ENCODE data around the gene WDR5.

WDR5 gene

DNA sequence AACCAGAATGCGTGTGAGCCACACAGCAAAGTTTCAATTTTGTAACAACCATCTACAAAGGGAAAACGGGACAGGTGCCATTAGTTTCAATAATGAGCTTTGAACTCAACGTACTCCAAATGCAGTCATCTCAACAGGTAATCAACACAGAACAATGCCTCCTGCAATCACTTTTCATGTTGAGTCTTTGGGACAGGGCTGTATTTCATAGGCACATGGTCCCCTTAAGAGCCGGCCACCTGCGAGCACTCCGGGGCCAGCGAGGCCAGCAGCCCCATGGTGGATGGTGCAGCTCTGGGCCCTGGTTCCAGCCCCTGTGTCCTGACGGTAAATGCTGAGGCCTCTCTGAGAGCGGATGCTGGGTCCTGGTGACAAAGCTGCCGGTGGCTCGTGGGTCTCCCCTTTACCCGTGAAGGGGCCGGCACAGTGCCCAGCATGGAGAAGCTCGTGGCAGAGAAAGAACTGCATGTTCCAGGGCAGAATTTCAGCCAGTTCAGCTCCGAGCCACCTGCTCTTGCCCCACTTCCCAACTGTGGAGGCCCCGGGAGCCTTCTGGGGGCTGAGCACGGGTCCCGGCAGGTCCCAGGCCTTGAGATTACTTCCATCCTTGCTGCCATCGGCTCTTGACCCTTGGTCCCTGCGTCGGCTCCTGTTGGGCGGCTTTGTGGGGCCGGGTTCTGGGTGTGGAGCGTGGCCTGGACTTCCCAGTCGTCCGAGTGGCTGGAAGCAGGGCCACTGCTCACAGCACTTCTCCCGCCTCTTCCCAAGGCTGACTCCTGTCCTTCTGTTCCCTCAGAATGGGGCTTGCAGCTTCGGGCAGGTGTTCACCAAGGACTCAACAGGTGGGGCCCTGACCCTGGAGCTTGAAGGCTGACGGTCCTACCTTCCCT is 54.6 kb downstream of the WDR5 start:
- DNase-seq, result no peak

DNA sequence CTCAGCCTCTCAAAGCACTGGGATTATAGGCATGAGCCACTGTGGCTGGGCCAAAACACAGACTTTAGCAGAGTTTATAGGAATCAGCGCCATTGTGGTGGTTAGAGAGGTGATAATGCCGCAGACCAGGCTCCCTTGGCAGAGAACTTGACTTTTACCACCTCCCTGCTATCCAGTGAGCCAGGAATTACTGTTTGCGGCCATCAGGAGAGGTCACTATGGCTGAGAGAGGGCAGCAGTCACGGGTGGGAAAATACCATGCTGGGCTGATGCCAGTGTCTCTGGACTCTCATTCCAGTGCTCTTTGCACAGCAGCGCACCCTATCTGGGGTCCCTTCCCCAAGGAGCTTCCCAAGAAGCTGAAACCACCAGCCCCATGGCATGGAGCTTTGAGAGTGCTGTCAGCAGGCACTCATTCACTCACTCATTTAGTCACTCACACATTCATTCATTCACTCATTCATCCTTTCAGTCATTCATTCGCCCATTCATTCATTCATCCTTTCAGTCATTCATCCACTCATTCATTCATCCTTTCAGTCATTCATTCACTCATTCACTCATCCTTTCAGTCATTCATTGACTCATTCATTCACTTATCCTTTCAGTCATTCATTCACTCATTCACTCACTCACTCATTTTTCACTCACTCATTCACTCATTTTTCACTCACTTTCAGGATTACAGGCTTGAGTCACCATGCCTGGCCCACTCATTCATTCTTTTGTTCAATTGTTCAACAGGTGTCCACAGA is 55.8 kb downstream of the WDR5 start:
- DNase-seq, result no peak

- DNase-seq, result no peak
Measured at GRCh38 chr9:134192311-134192950, 56.5 kb downstream of the WDR5 start.

DNA sequence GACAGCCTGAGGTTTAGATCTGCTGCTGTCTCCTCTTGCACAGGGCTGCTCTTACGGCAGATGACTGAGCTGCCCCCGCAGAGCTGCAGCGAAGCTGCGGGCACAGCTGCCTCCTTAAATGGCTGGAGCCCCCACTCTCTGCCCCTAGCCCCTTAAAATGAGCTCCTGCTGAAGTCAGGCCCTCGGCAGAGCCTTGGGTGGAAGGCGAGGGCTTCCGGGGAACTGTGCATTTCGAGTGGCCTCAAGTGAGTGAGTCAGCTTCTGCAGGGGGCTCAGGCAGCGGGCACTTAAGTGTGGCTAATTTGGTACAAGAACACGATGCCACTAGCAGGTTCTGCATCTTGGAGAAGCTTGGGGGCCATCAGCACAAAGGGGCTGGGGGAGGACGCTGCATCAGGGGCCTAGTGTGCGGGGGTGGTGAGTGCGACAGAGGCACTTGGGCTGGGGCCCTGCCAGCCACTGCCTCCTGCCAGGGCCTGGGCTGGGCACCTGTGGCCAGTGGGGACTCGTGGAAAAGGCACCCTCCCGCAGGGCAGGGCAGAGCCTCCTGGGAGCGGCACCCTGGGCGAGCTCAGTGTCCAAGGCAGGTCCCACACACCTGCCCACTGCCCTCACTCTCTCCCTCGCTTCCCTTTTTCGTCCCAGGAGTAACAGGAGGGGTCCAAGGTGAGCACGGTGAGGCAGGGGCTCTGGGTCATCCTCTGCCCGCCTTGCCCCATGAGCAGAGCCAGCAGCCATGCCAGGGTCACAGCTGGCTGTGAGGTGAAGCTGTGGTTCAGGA is 57.3 kb downstream of the WDR5 start:
- DNase-seq, result no peak

DNA sequence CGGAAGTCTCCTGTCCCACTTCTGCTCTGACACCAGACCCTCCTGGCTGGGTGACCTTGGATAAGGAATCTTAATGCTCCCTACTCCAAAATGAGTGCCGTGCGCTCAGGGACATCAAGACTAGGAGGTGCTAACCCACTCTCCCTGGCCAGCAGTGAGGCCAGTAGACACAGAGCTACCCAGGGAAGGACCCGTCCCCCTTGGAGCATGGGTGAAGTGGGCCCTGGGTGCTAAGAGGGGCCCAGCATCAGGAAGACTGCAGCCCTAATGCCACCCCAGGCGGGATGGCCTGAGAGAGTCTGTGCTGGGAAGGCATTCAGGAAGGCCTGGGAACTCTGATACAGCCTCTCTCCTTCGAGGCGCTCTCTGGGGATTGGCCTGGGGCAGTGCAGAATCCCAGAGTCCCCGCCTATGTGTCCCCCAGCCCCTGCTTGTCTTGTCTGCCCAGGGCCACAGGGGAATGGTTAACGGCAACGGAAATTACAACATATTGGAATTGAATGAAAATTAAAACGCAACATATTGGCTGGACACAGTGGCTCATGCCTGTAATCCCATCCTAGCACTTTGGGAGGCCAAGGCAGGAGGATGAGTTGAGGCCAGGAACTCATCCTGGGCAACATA is 58.1 kb downstream of the WDR5 start:
- DNase-seq, result no peak

DNA sequence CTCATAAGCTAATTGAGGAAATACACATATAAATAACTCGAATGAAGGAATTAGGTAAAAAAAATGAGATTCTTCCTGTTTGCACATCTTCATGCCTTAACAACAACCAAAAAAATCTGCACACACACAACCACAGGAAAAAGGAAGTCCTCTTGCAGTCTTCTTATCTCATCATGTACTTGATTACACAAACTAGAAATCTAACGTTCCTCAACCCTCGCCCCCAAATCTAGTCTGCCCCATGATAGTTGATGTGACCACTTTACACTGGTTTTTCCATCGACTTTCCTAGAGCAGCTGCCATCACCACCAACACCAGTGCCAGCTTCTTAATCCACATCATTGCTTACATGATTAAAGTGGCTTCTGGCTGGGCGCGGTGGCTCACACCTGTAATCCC is 59.7 kb downstream of the WDR5 start:
- DNase-seq, result no peak

- no peak for DNase-seq
Measured at GRCh38 chr9:134196911-134197310, 61.0 kb downstream of the WDR5 start.

GRCh38 chr9:134198791-134199190 is 62.9 kb downstream of the WDR5 start:
- no peak for DNase-seq

- no peak for DNase-seq
Measured at GRCh38 chr9:134200730-134201129, 64.8 kb downstream of the WDR5 start.

- no peak for DNase-seq
Measured at GRCh38 chr9:134203224-134203623, 67.3 kb downstream of the WDR5 start.

- no peak for DNase-seq
Measured at GRCh38 chr9:134204041-134204440, 68.2 kb downstream of the WDR5 start.

GRCh38 chr9:134204991-134205578 is 69.2 kb downstream of the WDR5 start:
- DNase-seq, result no peak

- DNase-seq, result no peak
Measured at GRCh38 chr9:134205672-134206310, 69.9 kb downstream of the WDR5 start.

DNA sequence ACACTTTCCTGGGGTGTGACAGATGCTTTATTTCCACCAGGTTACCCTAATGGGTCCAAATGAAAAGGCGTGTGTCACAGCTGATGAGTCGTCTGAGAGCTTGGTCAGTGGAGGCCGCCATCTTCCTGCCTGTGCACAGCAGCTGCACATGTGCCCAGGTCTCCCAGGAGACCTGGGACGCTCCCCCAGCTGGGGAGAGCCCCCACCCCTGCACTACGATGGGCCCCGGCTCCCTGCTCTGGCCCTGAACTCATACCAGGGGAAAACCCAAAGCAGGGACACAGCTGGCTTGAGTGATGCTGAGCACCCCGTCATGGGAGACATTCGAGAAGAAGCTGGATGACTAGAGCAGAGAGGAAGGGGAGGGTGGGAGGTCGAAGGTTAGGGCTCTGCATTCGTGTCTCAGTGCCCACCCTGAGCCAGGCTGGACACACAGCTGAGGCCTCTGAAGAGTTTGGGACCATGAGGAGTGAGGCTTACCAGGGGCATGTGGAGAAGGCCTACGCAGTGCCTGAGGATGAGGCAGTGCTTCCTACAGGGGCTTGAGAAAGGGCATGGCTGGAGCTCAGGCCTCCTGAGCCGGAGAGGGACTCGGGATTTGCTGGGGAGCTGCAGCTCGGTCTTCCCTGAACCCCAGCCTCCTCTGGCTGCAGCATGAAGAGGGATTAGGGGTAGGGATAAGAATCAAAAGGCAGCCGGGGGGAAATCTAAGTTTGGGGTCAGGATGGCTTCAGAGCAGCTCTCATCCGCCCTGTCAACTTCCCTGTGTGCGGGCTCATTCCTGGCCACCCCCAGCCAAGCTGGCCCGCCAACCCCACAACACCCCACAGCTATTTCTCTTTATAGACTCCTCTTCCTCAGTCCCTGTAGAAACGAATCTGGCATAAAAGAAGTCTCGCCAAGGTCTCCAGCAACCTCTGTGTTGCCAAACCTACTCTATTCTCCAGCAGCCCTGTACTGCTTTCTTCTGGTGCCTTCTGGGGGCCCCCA is 70.7 kb downstream of the WDR5 start:
- DNase-seq, result no peak

DNA sequence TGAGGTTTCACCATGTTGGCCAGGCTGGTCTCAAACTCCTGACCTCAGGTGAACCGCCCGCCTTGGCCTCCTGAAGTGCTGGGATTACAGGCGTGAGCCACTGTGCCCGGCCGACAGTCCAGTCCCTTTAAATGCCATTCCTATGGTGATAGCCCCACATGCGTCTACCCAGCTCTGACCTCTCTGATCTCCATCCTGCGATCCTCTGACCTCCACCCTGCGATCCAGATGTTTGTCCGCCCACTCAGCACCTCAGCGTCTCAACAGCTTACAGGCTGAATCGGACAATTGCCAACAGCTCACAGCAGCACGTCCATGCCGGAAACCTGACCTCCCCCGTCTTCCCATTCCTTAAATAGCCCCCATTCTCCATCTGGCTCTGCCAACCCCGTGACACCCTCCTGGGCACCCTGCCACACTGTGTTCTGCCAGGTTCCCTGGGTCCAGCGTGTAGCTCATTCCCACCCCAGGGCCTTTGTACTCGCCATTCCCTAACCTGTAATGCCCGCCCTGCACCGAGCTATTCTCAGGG is 72.5 kb downstream of the WDR5 start:
- no peak for DNase-seq

DNA sequence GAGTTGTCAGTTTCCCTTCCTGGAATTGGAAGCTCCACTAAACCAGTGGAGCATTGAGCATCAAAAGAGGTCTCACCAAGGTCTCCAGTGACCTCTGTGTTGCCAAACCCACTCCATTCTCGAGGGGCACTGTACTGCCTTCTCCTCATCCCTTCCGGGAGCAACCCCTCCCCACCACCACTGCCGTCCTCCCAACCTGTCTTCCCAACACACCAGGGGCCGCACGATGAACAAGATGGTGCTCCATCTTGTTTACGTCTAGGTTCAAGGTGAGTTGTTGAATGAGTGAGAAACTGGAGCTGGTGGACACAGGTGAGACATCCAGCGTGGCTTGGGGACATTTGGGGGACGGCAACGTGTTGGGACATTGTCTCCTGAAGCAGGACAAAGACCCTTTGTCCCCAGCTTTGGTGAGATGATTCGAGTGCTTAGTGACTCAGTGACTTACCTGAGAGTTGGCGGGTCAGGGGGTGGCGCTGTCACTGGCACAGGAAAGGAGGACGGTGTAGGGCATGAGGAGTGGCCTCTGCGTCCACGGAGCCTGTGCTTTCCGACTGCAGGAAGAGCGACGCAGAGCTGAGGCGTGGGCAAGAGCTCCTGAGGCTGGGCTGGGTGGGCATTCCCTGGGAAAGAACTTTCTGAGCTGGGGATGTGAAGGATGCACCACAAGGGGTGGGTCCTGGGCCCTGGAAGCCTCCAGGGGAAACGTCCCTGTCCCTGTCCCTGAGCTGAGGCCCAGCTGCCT is 73.3 kb downstream of the WDR5 start:
- no peak for DNase-seq

All from 8988T (cell line).